Activated CD8-positive, alpha-beta memory T cell treated with anti-CD3 and anti-CD28 coated beads for 48 hours (primary cell): ENCODE data around the gene DSCAM.

Experiments
- DNase-seq, 3 experiments: peaks; one replicate each; pipeline ENCODE4 v3.0.0-alpha.2; 2020; ENCODE audit warnings: low read depth in 2 of 3, low spot score in 2 of 3

DSCAM gene

DNA sequence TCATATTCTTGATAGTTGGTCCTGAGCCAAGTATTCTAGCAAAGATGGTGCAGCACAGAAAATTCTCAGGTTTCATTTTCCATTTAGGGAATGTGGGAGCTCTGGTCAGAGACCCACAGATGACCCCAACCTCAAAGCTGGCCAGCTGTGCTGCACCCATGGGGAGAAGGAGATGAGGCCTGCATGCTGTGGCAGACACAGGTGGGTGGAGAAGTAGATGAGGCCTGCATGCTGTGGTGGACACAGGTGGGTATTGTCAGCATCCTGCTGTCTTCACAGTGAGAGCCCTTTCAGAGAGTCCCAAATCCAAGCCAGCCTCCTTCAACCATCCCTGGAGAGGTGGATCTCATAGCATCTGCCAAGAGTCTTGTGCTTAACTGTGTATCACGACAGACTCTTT, 77.7 kb downstream of the DSCAM start:
- no peak for DNase-seq

- DNase-seq, result no peak
Observed at GRCh38 chr21:40768056-40768455, 78.9 kb downstream of the DSCAM start.

DNA sequence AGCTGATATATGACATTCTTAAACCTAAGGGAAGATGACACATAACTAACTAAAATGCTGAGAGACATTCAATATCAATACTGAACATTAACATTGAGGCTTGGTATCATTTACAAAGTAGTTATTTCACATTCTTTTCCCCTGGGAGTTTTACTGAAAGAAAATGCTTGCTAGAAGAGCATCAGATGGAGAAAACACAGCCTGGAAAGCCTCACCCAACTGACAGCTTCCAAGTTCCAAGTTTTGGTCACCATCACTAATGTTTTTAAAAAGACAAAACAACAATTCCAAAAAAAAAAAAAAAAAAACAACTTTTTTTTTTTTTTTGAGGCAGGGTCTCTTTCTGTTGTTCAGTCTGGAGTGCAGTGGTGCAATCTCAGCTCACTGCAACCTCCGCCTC, 80.6 kb downstream of the DSCAM start:
- no peak for DNase-seq

DNA sequence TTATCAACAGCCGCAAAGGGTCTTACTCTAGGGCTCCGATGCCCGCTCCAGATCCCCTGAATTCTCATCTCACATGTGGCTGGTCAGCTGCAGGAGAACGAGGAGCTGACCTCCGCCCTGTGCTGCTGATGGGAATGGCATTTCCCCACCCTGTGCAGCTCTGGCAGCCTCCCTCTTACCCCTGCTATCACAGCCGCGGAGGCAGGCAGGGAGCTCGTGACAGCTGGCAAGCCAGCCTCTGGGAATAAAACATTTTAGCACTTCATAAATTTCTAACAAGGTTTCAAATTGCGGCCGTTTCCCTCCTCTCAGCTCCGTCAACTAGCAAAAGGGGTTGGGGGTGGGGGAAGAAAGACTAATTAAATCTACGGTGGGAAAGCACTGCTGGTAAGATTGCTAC, 81.1 kb downstream of the DSCAM start:
- no peak for DNase-seq

GRCh38 chr21:40760821-40761220, 86.1 kb downstream of the DSCAM start:
- no peak for DNase-seq

GRCh38 chr21:40759061-40759460, 87.9 kb downstream of the DSCAM start:
- no peak for DNase-seq

DNA sequence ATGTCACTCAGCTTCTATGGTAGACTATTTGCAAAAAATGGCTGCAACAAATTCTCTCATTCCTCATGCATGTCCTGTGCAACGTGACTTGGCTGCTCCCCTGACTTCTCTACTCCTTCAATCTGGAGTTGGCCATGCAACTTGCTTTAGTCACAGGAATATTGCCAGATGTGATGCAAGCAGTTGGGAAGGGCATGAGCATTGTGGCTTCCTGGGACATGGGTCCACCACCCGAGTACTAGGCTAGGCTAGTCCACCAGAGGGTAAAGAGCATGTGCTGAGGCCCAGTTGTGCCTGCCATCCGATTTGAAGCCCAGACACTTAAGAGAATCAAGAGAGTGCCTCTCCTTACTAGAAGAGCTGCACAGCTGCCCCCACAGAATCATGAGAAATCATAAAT, 89.6 kb downstream of the DSCAM start:
- DNase-seq, result no peak

DNA sequence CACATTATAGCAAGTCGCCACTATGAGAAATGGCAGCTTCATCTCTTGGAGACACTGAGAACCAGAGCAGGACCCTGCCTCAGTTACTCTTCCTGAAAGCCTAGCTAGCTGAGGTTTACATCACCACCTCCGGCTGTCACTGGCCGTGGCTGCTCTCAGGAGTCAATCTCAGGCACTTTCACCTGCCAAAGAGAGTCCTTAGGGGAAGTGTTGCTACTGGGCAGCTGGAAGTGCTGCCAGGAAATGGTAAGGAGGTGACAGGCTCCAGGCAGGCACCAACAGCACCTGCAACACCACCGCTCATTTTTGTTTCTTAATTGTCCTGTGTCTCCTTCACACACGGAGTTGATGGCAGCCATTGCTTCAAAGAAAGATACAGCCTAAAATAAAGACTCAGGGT, 92.5 kb downstream of the DSCAM start:
- no peak for DNase-seq

GRCh38 chr21:40753756-40754155, 93.2 kb downstream of the DSCAM start:
- DNase-seq, result no peak

- DNase-seq, result no peak
Observed at GRCh38 chr21:40752125-40752524, 94.8 kb downstream of the DSCAM start.

DNA sequence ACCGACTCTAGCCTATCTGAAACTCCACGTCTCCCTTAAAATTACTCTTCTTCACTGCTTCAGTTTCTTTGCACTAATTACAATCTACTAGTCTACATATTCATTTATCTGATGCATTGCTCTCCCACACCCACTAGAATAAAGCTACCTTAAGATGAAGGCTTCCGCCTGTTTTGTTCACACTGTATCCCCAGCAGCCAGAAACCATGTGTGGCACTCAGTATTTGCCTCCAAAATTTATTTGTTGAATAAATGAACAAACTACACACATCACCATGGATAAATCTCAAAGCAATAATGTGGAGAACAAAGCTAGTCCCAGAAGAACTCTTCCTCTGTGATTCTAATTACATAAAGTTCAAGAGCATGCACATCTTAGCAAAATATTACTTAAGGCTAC, 95.7 kb downstream of the DSCAM start:
- DNase-seq, result no peak

GRCh38 chr21:40736145-40736544, 110.8 kb downstream of the DSCAM start:
- no peak for DNase-seq

DNA sequence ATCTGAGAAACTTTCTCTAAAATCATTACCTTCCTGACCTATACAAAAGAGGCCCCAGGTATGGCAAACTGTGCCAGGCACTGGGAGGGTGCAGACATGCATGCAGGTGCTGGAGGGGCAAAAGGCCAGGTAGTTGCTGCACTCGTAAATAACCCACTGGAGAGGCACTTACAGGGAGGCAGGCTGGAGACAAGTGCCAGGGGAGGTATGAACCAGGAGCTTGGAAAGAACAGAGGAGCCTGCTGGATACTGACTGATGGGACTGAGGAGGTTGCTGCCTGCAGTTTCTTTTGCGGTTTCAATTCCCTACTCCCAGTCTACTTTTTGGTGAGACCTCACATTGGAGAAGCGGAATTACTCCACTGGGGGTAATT, 113.9 kb downstream of the DSCAM start:
- no peak for DNase-seq

DNA sequence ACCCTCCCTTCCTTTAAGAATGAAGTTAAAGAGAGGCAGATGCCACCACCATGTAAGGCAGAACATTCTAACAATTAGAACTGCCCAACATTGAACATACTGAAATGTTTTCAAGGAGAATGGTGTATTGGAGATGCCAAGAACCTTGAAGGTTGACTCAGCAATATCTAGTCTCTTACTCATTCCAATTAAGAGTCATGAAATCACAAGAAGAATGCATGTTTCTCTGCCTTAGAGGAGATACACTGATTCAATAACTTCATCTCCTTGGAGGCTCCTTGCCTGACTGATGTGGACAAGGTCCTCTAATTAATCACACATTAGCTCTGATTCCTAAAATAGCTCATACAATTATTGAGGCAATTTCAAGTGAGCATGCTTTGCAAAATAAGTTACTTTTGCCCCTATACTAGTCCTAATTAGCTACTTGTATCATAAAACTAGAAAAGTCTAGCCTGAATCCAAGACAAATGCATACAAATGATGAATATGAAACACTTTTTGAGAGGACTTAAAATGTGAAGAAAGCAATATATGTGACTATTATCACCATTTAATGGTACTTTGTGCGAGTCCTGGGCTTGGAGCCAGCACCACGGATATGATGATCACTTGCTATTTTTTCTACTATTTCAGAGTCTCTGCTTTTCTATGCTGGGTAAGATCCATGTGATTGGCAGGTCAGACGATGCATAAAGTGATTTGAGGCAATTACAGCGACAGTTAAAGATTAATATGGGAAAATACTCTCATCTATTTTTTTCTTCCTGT, 114.5 kb downstream of the DSCAM start:
- DNase-seq, result no peak

DNA sequence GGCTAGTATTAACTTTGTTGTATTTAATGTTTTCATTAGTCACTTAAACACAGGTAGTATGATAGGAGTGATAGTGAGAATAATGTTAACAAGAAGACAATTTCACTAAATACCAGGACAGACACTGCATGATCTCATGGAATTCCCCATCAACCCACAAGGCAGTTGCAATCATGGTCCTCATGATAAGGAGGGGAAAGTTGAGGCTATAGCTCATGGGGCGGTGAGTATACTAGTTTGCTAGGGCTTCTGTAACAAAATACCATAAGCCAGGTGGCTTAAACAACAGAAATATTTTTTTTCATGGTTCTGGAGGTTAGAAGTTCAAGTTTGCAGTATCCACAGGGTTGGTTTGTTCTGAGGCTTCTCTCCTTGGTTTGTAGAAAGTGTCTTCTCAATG, 115.8 kb downstream of the DSCAM start:
- no peak for DNase-seq

DNA sequence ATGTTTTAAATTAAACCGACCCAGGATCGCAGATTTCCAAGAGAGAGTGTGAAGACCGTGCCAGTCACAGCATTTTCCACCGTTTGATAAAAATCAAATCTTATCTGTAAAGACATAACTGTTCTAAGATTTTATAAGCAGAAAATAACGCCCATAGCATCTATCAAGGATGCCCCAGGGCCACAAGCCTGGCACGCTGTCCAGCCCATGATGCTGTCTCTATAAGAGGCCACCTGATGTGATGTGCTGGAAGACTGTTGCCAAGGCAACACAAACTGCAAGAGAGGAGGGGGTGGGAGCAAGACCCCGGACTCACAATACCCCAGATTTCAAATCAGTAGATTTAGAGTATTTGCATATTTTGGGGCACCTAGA, 116.5 kb downstream of the DSCAM start:
- DNase-seq, result no peak

GRCh38 chr21:40729761-40730425, 117.1 kb downstream of the DSCAM start:
- no peak for DNase-seq

GRCh38 chr21:40723966-40724365, 123.0 kb downstream of the DSCAM start:
- DNase-seq, result no peak

- DNase-seq, result no peak
Observed at GRCh38 chr21:40723317-40723716, 123.6 kb downstream of the DSCAM start.

GRCh38 chr21:40719615-40720014, 127.3 kb downstream of the DSCAM start:
- DNase-seq, result no peak

- DNase-seq, result no peak
Observed at GRCh38 chr21:40717028-40717427, 129.9 kb downstream of the DSCAM start.

DNA sequence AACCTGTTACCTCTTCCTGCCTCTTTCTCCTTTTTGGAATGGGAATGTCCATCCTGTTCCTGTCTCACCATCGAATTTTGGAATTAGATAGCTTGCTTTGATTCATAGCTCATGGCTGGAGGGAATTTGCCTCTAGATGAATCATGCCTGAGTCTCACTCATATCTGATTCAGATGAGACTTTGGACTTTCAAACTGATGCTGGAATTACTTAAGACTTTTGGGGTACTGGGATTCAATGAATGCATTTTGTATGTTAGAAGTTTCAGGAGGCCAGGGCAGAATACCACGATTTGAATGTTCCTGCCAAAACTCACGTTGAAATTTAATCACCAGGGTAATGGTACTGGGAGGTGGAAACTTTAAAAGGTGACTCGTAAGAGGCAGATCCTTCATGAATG, 132.4 kb downstream of the DSCAM start:
- no peak for DNase-seq

- no peak for DNase-seq
Observed at GRCh38 chr21:40707656-40708244, 139.2 kb downstream of the DSCAM start.
